Renal cortex interstitium (tissue), 11 donors: Measurements from ENCODE around the gene SPTBN1. TPM values are rescaled to one million over a fixed set of nuclear protein-coding genes. Genes with fewer than 3 reads are reported as not detected.

Source experiments
- DNase-seq, 11 donors: peaks; one replicate each; pipeline ENCODE4 v3.0.0-alpha.2; 2013; ENCODE audit warnings: low read depth in 9 of 11, low spot score in 4 of 11; ENCODE audit errors: extremely low read depth in 1 of 11
- polyA plus RNA-seq, 3 donors: library from polyadenylated mRNA; unstranded; fragments of 120-200 nt; gene quantifications; one replicate each; pipeline ENCODE4 v1.2.1, GENCODE V29; 2013; ENCODE audit not compliant: insufficient read length in 3 of 3

Gene SPTBN1
- polyA plus RNA-seq, 3 donors = 237 to 254 (median 240) TPM

DNA sequence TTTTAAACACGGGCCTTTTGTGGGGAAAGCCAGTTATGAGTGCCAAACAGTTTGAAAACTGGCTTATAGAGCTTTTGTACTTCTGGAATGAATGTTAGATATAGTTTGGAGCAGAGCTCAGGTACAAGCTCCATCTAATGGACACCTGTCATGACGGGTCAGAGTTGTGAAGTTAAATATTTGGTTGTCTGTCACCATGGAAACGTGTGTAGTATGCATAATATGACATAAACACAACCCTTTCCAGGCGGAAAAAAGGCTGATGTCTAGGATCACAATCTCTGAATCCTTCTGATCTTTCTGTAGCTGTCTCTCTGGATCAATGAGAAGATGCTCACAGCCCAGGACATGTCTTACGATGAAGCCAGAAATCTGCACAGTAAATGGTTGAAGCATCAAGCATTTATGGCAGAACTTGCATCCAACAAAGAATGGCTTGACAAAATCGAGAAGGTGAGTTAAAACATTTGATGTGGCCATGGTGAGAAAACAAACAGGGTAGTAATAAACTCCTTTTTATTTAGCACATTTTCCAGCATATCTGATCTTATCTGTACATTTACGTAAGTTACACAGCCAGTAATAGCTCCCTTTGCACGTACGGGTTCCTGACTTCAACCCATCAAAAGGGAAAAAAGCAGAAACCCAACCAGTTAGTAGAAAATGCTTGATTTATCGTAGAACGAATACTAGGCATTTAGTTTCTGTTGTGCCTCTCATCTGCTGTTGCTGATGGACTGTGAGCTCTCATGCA is 186.7 kb downstream of the SPTBN1 start:
- DNase-seq = no peak

DNA sequence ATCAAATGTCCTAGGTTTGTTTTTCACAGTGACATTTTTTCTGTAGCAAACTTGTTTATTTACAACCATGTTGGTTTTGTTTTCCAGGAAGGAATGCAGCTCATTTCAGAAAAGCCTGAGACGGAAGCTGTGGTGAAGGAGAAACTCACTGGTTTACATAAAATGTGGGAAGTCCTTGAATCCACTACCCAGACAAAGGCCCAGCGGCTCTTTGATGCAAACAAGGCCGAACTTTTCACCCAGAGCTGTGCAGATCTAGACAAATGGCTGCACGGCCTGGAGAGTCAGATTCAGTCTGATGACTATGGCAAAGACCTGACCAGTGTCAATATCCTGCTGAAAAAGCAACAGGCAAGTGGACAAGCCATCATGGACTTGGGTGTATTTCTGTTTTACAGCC is 188.1 kb downstream of the SPTBN1 start:
- DNase-seq = no peak

GRCh38 chr2:54646170-54646927 is 190.2 kb downstream of the SPTBN1 start:
- DNase-seq = no peak

GRCh38 chr2:54648256-54648655 is 192.1 kb downstream of the SPTBN1 start:
- no peak for DNase-seq

DNA sequence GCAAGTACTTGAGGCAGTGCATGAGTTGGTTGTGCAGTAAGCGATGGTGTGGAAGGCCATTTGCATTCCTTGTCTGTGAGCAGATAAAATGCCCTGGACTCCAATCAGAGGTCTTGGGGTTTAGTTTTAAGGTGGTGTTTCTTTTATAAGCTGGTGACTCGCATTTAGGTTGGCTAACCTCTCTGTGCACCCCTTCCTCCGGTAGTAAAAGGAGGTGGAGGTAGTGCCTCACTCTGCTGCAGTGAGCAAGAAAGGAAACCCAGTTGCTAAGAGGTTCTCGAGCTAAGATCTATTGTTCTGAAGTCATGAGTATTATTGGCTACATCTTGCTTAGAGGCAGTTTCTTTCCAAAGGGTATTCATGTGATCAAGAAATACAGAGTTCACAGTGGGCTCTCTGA is 193.1 kb downstream of the SPTBN1 start:
- no peak for DNase-seq

- DNase-seq = no peak
These were observed 193.5 kb downstream of the SPTBN1 start for GRCh38 chr2:54649633-54650032.

GRCh38 chr2:54650612-54651011 is 194.5 kb downstream of the SPTBN1 start:
- no peak for DNase-seq

- DNase-seq = no peak
These were observed 195.2 kb downstream of the SPTBN1 start for GRCh38 chr2:54651291-54651690.

GRCh38 chr2:54652540-54652939 is 196.4 kb downstream of the SPTBN1 start:
- DNase-seq = no peak

GRCh38 chr2:54653572-54654204 is 197.6 kb downstream of the SPTBN1 start:
- no peak for DNase-seq

DNA sequence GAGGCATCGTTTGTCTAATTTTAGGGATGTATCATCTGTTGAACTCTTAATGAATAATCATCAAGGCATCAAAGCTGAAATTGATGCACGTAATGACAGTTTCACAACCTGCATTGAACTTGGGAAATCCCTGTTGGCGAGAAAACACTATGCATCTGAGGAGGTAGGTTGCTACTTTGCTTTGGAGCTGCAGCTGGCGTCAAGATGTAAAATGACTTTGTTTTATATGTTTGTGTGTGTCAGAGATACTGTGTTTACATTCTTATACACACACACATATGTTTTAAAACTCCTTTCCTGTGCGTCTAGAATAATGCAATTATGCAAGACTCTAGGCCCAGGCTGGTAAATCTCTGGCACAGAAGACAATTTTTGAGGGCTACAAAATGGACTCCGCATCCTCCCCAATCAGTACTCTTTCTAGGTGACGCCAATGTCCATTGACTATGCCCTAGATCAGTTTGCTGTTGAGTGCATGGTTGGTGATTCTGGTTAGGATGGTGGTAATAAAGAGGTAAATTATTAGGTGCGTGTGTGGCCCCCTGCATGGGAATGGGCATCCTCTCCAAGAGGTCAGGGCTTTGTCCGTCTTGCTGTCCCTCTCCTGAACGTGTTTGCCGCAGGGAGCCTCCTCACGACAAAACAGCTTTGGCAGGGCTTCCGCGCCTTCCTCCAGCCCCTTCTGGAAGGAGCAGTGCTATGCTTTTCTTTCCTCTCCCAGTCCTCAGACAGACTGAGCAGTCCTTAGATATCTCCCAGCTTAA is 199.1 kb downstream of the SPTBN1 start:
- no peak for DNase-seq

- DNase-seq = no peak
These were observed 200.7 kb downstream of the SPTBN1 start for GRCh38 chr2:54656863-54657262.

DNA sequence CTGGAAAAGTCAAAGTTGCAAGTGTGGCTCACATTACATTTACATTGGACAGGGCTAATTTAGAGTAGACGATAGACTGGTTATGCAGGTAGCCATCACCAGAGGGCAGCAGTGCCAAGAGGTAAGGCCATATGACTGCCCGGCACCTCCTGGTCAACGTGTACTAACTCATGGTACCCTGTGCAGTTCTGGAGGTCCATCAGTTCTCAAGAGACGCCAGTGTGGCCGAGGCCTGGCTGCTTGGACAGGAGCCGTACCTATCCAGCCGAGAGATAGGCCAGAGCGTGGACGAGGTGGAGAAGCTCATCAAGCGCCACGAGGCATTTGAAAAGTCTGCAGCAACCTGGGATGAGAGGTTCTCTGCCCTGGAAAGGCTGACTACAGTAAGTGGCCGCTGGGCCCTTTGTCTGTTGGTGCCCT is 201.5 kb downstream of the SPTBN1 start:
- DNase-seq = no peak

GRCh38 chr2:54658564-54659071 is 202.5 kb downstream of the SPTBN1 start:
- DNase-seq = no peak

DNA sequence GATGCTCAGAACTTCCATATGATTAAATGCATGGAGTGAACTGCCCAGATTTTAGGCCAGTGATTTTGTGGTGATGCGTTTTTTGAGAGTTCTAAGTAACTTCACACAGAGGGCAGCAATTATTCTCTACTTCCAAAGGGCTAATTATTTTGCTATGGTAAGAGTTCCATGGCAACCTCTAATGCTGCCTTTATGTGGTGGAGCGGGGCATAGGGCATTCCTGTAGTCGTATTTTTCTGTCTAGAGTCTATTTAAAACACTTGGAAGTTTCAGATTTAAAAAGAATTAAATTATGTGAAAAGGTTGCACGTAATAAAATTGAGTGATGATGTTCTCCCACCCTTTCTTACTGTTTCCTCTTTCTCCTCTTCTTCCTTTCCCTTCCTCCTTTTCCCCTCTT is 203.4 kb downstream of the SPTBN1 start:
- no peak for DNase-seq

GRCh38 chr2:54660752-54661151 is 204.6 kb downstream of the SPTBN1 start:
- DNase-seq = no peak

DNA sequence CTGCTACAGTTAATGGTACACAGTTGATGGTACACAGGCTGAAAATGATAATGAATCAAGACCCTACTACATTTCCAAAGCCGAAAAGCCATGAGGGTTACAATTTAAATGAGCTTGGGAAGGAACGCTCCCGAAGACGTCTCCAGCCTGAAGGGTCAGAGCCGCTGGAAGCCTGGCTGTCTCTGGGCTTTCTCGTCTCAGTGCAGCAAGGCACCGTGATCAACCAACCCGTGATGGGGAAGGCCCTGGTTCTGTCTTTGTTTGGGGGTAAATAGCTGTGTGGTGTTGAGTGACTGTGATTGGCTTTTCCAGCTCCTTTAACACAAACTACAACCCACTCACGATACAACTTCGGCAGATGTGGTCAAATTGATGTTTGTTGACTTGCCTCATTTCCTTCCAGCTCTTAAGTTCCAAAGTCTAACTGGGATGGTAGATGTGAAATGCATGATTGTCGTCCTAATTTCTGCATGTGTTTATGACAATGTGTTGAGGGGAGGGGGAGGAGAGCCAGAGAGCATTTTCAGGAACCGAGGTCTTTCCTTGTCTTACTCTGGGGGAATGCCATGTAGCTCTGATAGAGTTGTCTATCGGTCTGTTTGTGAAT is 207.4 kb downstream of the SPTBN1 start:
- no peak for DNase-seq

DNA sequence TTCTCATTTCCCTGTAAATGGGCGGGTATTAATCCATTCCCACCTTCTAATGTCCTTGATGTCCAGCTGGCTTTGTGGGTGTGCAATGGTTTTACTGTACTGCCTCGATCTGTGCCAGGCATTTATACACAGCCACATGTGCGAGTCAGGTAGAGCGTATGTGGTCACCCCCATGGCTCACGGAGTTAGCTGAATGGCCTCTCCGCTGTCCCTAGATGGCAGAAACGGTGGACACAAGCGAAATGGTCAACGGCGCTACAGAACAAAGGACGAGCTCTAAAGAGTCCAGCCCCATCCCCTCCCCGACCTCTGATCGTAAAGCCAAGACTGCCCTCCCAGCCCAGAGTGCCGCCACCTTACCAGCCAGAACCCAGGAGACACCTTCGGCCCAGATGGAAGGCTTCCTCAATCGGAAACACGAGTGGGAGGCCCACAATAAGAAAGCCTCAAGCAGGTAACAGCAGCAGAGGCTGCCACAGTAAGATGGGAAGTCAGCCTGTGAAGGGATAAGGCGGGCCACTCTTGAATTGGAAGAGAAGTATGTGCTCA is 208.2 kb downstream of the SPTBN1 start:
- DNase-seq = no peak
